Measurements from ENCODE around the gene XKRX.

The XKRX gene

GRCh38 chrX:100895365-100896075 is 33.2 kb downstream of the XKRX start:
- DNase-seq (ENCODE audit: low read depth, low spot score) = peak; percentile 15

DNA sequence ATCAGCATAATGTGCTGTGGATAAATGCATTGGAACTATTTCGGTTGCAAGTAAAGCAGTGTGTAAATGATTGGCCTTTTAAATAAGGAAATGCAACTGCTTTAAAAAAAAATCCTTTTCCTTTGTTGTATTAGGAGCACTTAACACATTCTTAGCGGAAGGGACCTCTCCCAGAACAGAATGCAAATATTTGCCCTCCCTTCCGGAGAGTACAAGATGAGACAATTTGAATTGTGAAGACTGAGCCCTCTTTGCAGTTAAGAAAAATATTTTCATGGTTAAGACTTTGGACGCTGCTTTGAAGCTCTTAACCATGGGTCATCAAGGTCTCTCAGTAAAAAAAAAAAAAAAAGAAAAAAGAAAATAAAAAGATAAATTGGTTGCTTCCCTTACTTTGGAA is 45.1 kb downstream of the XKRX start:
- no peak for DNase-seq (ENCODE audit: low read depth, low spot score)

DNA sequence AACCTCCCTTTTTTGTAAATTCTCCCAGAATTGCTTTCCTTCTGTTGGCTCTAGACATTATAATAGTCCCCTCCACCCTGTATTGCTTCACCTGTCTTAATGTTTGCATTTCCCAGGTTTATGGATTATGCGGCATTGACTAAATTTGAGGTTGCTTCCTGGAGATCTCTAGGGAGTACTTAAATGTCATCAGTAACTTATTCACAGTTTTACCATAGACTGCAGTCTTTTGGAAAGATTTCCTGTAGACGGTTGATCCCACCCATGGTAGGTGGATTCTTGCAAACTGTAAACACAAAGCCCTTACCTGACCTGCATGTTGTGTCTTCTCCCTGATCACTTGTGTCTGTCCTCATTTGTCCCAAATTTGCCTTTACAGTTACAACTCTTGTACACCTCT is 48.3 kb downstream of the XKRX start:
- DNase-seq (ENCODE audit: low read depth, low spot score) = no peak

DNA sequence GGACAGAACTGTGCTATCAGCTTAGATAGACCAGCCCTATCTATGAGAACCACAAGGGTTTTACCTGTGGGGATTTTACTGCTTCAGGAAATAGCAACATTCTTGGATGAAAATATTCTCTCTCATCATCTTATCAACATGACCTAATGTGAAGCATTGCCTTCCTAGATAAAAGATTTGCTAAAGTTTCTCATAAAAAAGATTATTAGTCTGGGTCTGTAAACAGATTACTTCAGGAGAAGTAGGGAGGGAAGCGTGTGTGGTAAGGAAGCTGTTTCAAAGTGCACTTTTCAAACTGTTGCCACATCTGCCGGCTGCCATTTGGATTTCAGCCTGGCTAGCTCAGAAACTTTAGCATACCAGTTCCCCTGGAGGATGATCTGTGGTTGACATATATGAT is 54.4 kb downstream of the XKRX start, which contains the start of gene NOX1:
NOX1 (minus strand) TSS at position 35 of the 400 bp plus-strand sequence. CDS start 220 bp downstream, outside the sequence.
- no peak for DNase-seq (ENCODE audit: low read depth, low spot score)

DNA sequence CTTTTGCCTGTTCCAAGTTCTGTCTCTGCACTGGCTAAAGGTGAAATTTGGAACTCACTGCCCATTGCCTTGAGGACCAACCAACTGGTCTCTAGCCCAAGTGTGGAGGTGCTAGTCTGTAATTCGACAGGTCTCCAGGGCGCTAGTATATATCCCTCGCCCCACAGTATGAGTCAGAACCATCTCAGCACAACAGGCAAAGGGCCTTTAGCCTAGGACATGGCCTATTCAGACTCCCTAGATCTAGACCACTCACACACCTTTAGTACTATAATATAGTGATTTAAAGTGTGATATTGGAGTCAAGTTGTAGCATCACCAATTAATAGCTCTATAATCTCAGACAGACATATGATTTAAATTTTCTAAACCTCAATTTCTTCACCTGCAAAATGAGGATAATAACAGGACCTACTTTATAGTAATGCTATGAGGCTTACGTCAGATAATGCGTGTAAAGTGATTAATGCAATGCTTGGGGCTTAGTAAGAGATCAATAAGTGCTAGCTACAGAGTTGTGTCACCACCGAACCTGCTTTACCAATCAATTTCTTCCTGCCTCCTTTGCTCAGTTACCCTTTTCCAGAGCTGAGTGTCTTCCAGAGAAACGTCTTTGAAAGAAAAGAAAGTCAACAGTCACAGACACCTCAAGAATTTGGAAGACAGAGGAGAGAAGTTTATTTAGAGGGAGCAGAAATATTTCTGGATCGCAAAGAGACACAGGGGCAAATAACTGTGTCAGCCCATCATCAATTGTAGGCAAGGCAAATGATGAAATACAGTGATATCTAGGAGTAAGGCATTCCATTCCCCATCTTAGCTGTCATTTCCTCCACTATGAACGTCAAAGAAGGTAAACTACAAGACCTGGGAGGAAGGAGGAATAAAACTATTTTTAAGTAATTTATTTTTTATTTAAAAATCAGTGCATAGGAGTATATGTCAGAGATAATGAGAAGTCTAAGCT is 56.8 kb downstream of the XKRX start:
- no peak for DNase-seq (ENCODE audit: low read depth, low spot score)

GRCh38 chrX:100870527-100870926 is 58.2 kb downstream of the XKRX start:
- DNase-seq (ENCODE audit: low read depth, low spot score) = no peak

GRCh38 chrX:100868273-100868672 is 60.4 kb downstream of the XKRX start:
- DNase-seq (ENCODE audit: low read depth, low spot score) = no peak

GRCh38 chrX:100864657-100865391 is 63.9 kb downstream of the XKRX start:
- no peak for DNase-seq (ENCODE audit: low read depth, low spot score)

All from iPS DF 19.7 (cell line).